Panc1 (cell line): Measurements from ENCODE around the gene APOE.

Source experiments
- POLR2AphosphoS5 ChIP-seq: IDR thresholded peaks from 2 replicates; pipeline ENCODE4 v1.6.1; 2012; ENCODE audit warnings: mild to moderate bottlenecking, low read depth, low read length, moderate library complexity
- SIN3A ChIP-seq: IDR thresholded peaks from 2 replicates; pipeline ENCODE4 v1.6.1; 2012; ENCODE audit warnings: low read depth, mild to moderate bottlenecking, low read length, moderate library complexity, borderline replicate concordance; ENCODE audit not compliant: insufficient read depth
- TCF7L2 ChIP-seq: IDR thresholded peaks from 2 replicates; pipeline ENCODE4 v1.6.1; 2011; ENCODE audit warnings: mild to moderate bottlenecking, low read depth, low read length, inconsistent platforms
- TF ChIP-seq, protein P1 (sequence below): fragments of 450-650 bp; IDR thresholded peaks from 2 replicates; pipeline ENCODE4 v1.5.1; 2017; ENCODE audit warnings: mild to moderate bottlenecking
- TF ChIP-seq, protein P2 (sequence below), 2 experiments: IDR thresholded peaks; 2 replicates each; pipeline ENCODE4 v1.6.1; 2011 to 2012; ENCODE audit warnings: low read depth in 2 of 2, control low read depth in 1 of 2, low read length in 1 of 2, mild to moderate bottlenecking in 1 of 2, moderate library complexity in 1 of 2; ENCODE audit not compliant: insufficient read depth in 1 of 2

DNA sequence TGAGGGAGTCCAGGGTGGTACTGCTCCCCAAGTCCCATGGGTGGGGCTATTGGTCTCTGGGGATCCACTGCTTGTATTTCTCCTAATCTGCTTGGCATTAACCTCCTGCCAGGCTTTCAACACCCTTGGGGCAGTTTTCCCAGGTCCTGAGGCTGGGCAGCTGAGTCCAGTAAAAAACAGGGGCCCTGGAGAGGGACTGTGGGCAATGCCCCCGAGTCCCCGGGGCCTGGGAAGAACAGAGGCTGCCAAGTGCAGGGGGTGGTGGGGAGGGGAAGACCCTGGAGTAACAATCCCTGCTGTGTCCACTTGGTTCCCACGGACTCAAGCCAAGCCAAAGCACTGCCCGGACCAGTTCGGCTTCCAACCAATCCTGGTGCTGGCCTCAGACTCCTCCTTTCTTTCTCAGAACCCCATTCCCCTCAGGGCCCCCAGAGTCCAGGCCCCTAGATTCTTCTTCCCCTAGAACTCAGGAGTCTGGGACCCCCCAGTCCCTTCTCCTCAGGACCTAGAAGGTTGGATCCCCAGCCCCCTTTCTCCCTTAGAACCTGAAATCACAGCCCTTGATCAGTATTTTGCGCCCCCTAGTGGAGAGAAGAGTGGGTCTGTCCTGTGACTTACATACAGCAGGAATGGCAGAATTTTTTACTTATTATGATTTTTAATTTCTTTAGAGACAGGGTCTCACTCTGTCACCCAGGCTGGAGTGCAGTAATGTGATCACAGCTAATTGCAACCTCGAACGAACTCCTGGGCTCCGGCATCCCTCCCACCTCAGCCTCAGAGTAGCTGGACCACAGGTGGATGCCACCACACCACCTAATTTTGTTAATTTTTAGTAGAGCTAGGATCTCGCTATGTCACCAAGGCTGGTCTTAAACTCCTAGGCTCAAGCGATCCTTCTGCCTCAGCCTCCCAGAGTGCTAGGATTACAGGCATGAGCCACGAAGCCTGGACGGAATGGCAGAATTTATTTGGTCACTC lies 45.9 kb downstream of the APOE start:
- TF ChIP-seq, protein P1, sequence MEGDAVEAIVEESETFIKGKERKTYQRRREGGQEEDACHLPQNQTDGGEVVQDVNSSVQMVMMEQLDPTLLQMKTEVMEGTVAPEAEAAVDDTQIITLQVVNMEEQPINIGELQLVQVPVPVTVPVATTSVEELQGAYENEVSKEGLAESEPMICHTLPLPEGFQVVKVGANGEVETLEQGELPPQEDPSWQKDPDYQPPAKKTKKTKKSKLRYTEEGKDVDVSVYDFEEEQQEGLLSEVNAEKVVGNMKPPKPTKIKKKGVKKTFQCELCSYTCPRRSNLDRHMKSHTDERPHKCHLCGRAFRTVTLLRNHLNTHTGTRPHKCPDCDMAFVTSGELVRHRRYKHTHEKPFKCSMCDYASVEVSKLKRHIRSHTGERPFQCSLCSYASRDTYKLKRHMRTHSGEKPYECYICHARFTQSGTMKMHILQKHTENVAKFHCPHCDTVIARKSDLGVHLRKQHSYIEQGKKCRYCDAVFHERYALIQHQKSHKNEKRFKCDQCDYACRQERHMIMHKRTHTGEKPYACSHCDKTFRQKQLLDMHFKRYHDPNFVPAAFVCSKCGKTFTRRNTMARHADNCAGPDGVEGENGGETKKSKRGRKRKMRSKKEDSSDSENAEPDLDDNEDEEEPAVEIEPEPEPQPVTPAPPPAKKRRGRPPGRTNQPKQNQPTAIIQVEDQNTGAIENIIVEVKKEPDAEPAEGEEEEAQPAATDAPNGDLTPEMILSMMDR, result peak; percentile 86
- TF ChIP-seq TCF7L2, result no peak
- no peak for TF ChIP-seq POLR2AphosphoS5
- TF ChIP-seq, protein P2, sequence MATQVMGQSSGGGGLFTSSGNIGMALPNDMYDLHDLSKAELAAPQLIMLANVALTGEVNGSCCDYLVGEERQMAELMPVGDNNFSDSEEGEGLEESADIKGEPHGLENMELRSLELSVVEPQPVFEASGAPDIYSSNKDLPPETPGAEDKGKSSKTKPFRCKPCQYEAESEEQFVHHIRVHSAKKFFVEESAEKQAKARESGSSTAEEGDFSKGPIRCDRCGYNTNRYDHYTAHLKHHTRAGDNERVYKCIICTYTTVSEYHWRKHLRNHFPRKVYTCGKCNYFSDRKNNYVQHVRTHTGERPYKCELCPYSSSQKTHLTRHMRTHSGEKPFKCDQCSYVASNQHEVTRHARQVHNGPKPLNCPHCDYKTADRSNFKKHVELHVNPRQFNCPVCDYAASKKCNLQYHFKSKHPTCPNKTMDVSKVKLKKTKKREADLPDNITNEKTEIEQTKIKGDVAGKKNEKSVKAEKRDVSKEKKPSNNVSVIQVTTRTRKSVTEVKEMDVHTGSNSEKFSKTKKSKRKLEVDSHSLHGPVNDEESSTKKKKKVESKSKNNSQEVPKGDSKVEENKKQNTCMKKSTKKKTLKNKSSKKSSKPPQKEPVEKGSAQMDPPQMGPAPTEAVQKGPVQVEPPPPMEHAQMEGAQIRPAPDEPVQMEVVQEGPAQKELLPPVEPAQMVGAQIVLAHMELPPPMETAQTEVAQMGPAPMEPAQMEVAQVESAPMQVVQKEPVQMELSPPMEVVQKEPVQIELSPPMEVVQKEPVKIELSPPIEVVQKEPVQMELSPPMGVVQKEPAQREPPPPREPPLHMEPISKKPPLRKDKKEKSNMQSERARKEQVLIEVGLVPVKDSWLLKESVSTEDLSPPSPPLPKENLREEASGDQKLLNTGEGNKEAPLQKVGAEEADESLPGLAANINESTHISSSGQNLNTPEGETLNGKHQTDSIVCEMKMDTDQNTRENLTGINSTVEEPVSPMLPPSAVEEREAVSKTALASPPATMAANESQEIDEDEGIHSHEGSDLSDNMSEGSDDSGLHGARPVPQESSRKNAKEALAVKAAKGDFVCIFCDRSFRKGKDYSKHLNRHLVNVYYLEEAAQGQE (IDR thresholded peaks at IDR 0.05; ENCODE audit: insufficient read depth in 1 of 2, low read depth in 2 of 2, low read length in 1 of 2), result no peak
- no peak for TF ChIP-seq SIN3A
